Bronchial epithelial cell (primary cell): ENCODE measurements around the gene ZFP92. TPM values are rescaled to one million over a fixed set of nuclear protein-coding genes. Genes with fewer than 3 reads are reported as not detected.
"Not testable (repeated sequence)": the region's sequence is repeated elsewhere in the genome, so short reads cannot be mapped to it uniquely, and the experiment has no call there.

Experiments used
- DNase-seq: peaks from one replicate; pipeline ENCODE4 v3.0.0-alpha.2; 2010; ENCODE audit warnings: low read depth
- FAIRE-seq: peaks from 2 replicates; lab custom pipeline; 2011; peaks lifted over from hg19 to GRCh38; lab: Jason Lieb, UNC
- H3K27me3 ChIP-seq: 2 replicates; pipeline ENCODE4 v1.5.1; 2011; ENCODE audit warnings: low read length; ENCODE audit not compliant: control insufficient read depth, insufficient read depth
- H3K36me3 ChIP-seq: 2 replicates; pipeline ENCODE4 v1.5.1; 2011; ENCODE audit warnings: low read length; ENCODE audit not compliant: control insufficient read depth, insufficient read depth
- H3K4me3 ChIP-seq: 2 replicates; pipeline ENCODE4 v1.5.1; 2011; ENCODE audit warnings: mild to moderate bottlenecking, low read depth, low read length, control low read depth
- CTCF ChIP-seq: IDR thresholded peaks from 2 replicates; pipeline ENCODE4 v1.5.1; 2011; ENCODE audit warnings: mild to moderate bottlenecking, moderate library complexity, low read length, control low read depth, inconsistent platforms; ENCODE audit not compliant: insufficient read depth, severe bottlenecking
- total RNA-seq: library from RNA; depleted of rRNA; stranded (reverse); fragments of >200 nt; gene quantifications from 2 replicates; pipeline ENCODE4 v1.2.1, GENCODE V29; 2014

Gene ZFP92
- total RNA-seq, 1 donor from 2014 or later, result 0.53 TPM

- TF ChIP-seq CTCF, result no peak
- H3K4me3 ChIP-seq, result no peak overlapping the region
- no peaks in the 10 kb centered on the region for H3K27me3 ChIP-seq
- no peaks in the 10 kb centered on the region for H3K36me3 ChIP-seq
- FAIRE-seq, result peak; percentile 99
- no peak for DNase-seq
Measured at GRCh38 chrX:153382563-153383482, 28.4 kb upstream of the ZFP92 start.

GRCh38 chrX:153384390-153384789 lies 26.9 kb upstream of the ZFP92 start:
- H3K4me3 ChIP-seq, result no peak overlapping the region
- TF ChIP-seq CTCF, result no peak
- no peaks in the 10 kb centered on the region for H3K27me3 ChIP-seq
- FAIRE-seq (no peak), DNase-seq (no peak)
- no peaks in the 10 kb centered on the region for H3K36me3 ChIP-seq

GRCh38 chrX:153384973-153385372 lies 26.3 kb upstream of the ZFP92 start:
- FAIRE-seq, H3K27me3 ChIP-seq, DNase-seq, H3K36me3 ChIP-seq, H3K4me3 ChIP-seq: not testable (repeated sequence)

- H3K4me3 ChIP-seq, result no peak overlapping the region
- H3K36me3 ChIP-seq, result no peaks in the 10 kb centered on the region
- DNase-seq (no peak), FAIRE-seq (no peak)
- no peaks in the 10 kb centered on the region for H3K27me3 ChIP-seq
- no peak for TF ChIP-seq CTCF
Measured at GRCh38 chrX:153386097-153386496, 25.2 kb upstream of the ZFP92 start.

GRCh38 chrX:153387345-153387744 lies 23.9 kb upstream of the ZFP92 start:
- TF ChIP-seq CTCF, result no peak
- Histone ChIP-seq H3K27me3 (no peaks in the 10 kb centered on the region), H3K4me3 (no peak overlapping the region), H3K36me3 (no peaks in the 10 kb centered on the region)
- DNase-seq (no peak), FAIRE-seq (no peak)

GRCh38 chrX:153387987-153388721 lies 23.1 kb upstream of the ZFP92 start:
- DNase-seq, result no peak
- no peak overlapping the region for H3K4me3 ChIP-seq
- H3K27me3 ChIP-seq, result no peaks in the 10 kb centered on the region
- no peak for TF ChIP-seq CTCF
- no peak for FAIRE-seq
- no peaks in the 10 kb centered on the region for H3K36me3 ChIP-seq
